ENCODE results near the gene VIPR2.

The VIPR2 gene

DNA sequence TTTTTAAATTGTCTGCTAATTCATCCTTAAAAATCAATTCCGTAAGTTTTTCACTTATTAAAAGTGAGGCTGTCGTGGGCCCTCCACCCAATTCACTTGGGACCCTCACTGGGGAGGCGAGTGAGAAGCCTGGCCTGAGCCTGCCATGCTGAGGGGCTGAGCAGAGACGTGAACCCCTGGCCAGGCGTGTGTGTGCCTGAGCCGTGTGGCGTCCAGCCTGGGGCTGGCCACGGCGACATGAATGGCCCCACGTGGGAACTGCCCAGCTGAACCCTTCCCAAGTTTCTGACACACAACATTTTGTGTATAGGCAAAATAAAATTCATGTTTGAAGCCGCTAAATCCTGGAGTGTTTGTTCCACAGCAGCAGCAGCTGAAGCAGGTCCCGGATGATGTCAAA is 13.0 kb upstream of the VIPR2 start:
- no peak for DNase-seq

DNA sequence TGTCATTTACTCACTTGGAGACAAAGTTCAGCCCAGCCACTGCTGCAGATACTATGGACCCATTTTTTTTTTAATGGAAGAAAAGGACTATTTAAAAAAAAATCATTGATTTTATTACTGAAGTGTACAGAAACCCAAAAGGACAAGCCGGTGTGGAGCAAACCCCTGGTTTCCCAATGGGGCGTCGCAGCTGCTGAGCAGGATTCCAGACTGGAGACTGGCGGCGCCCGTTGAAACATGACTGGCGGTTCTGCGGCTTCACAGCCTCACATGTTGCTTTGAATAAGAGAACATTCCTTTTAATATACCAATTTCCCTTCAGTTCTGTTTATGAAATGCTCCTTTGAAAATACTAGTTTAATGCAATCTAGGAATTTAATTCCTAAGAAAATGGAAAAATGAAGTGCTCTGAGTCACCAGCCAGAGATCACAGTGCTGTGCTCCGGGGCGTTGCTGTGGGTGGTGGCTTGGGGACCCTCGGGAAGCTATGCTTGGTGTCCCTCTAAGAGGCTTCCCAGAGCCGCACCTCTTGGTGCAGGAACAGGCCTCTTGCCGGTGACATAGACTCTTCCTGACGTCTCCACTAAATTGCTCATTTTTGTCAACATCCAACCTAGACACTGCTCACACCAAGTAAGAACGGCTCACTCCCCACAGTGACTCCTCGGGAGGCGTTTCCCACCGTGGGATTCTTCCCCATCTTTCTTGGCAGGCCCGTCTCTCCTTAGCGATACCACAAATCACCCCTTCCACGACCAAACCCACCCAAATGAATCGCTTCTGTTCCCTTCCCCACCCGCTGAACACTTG is 12.0 kb upstream of the VIPR2 start:
- no peak for DNase-seq

DNA sequence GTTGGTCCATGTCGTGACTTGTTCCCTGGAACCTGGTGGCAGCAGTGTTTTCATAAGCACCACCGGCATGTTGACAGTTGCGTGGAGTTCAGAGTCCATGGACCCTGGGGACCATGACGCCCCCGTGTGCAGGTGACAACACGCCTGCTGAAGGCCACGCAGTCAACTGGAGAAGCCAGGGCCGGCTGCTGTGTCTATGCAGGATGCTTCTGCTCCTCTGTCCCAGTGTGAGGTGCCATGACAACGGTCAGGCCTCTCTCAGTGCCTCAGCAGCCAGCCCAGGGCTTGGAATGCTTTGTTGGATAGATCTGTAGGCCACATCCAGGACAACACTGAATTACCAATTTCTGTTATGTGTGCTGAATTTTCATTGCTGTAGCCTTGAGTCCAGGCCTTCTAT is 10.7 kb upstream of the VIPR2 start:
- no peak for DNase-seq

DNA sequence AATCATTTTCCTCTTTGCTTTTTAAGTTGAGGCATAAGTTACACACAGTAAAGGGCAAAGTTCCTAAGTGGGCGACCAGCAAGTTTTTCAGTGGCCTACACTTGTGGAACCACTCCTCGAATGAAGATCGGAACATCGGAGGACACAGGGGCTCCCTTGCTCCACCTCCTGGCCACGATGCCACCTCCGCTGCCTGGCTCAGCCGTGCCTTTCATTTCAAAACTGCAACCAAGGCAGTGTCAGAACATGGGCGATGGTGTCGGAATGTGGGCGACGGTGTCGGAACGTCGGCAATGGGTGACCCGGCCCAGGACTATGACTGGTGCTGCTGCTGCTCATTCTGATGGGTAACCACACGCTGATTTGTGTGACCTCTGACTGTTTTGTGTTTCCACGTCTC is 9.6 kb upstream of the VIPR2 start:
- DNase-seq: peak in 1 of 2 experiments; percentile 46

DNA sequence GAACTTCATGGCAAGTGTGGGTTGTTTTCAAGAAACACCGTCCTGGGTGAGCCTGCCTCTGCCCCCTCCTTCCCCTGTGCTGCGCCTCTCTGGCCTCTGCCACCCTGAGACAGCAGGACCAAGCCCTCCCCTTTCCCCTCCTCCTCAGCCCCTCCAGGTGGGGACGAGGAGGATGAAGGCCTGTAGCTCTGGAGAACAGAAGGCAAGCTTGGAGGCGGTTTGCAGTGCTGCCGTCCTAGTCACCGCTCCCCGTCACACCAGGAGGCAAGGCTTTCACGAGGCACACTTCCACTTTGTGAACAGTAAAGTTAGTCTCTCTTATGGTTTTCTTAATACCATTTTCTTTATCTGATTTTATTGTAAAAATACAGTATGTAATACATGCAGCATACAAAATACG is 8.8 kb upstream of the VIPR2 start:
- DNase-seq: no peak

DNA sequence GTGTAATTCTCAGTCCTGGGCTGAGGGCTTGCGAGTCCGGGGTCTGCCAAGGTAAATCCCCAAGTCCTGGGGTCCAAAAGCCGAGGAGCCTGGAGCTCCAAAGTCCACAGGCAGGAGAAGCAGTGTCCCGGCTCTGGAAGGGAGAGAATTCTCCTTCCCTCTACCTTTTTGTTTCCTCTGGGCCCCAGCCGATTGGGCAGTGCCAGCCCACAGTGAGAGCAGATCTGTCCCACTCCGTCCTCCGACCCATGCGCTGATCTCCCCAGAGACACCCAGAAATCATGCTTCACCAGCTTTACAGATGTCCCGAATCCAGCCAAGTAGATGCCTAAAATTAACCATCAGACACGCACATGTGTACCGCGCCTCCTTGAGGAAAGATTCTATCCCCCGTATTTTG is 8.1 kb upstream of the VIPR2 start:
- DNase-seq: no peak

DNA sequence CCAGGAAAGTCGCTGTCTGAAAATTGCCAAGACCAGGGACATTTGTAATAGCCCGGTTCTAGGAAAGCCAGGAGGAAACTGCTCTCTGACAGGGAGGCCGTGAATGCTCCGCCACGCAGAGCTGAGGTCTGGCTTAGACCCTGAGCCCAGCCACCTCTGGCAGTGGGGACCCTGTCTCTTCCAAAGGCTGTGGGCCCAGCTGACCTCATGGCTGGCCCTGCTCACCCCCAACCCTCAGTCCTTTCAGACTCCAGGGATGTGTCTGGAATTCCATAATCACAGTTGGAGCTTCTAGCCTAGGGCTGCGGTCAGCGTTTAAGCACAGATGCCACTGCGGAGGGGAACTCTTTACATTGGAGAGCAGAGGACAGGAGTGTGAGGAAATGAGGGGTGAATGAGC is 6.6 kb upstream of the VIPR2 start:
- no peak for DNase-seq

DNA sequence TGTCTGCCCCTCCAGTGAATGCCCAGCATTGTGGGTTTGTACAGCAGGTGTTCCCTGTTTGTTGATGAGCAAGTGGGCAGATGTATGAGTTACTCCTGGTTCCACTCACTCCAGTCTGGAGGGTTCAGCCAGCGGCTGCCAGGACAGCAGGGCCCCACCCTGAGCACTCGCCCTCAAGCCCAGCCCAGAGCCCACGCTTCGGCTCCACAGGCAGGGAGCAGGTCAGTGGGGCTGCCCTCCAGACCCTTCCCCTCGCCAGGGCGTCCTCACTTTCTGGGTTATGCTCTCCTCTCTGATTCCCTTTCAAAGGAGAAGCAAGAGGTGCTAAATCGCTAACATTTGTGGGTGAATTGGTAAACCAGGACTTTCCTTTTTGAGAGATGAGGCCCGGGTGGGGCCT is 4.8 kb upstream of the VIPR2 start:
- no peak for DNase-seq

DNA sequence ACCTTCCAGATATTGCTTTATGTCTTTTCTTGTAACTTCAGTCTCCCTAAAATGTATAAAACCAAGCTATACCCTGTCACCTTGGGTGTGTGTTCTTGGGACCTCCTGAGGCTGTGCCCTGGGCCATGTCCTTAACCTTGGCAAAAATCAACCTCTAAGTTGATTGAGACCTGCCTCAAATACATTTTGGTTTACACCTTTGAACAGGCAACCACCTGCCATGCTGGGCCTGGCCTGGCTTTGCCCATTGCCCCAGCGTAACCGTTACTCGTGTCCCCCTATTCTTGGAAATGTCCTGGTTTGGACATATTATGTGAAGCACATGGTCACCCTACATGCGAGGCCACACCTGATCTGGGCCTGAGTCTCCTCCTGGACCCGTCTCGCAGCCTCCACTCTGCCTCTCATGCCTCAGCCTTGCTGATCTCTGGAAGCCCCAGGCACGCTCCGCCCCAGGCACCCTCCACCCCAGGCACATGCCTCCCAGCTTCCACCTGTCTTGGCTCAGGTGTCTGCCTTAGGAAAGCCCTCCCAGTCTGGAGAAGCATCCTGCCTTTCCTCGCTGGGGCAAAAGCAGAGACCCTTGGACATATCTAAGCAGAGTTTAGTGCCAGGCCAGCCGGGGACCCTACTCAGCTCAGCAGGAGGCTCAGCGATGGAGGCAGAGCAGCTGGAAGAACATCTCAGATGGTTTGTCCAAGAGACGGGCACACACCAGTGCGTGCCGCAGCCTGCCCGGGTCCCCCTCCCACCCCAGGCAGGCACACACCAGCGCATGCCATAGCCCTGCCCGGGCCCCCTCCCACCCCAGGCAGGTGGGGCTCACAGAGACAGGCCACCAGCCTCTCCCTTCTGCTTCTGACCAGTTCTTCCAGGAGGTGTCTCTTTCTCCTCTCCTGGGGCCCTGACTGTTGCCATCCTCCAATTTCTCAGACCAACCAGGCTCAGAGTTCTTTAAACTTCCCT is 4.0 kb upstream of the VIPR2 start:
- no peak for DNase-seq

DNA sequence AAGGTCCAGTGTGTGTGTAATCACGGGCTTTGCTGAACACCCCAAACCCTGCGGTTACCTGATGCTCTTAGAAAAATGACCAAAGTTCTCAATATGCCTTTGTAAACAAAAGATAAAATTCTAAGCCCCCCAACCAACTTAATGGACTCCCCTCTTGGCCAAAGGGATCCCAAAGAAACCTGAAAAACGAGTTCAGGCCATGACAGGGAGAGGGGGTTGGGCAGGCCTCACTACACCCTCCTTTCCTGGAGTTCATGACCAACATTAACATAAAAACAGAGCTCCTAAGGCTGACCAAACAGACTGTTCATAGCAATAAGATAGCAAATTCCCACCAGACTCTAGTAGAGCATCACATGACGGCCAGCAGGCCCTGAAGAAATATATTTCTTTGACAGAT is 3.0 kb upstream of the VIPR2 start:
- peak; percentile 60 to 74 for DNase-seq

DNA sequence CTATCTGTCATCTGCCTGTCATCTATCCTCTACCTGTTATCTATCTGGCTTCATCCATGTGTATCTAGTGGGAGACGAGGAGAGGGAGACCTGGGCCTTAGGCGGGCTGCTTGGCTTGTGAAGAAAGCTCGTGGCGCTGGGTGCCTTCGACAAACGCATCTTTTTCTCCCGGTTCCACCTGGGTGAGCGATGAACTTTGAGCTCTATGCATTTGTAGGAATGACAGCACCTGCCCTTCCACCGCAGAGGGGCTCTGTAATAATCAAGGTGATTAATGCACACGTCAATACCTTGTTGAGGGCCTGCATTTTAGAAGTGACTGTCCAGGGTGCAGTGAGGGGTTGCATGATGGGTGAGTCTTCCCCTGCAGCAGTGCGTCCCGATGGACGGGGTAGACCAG is 2.6 kb upstream of the VIPR2 start:
- DNase-seq: peak; percentile 60 to 84

DNA sequence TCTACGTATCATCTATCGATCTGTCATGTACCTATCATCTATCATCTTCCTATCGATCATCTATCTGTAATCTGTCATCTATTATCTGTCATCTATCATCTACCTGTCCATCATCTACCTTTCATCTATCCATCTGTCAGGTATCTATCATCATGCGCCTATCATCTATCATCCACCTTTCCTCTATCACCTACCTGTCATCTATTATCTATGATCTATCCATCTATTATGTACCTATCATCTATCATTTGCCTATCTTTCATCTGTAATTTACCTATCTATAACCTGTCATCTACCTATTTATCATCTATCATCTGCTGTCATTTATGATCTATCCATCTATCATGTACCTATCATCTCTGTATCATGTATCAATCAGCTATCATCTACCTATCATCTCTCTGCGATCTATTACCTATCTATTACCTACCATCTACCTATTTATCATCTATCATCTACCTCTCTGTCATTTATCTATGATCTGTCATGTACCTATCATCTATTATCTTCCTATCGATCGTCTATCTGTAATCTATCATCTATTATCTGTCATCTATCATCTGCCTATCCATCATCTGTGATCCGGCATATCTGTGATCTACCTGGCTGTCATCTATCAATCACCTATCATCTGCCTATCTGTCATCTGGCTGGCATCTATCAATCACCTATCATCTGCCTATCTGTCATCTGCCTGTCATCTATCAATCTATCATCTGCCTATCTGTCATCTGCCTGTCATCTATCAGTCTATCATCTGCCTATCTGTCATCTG is 1.6 kb upstream of the VIPR2 start:
- DNase-seq: no peak

DNA sequence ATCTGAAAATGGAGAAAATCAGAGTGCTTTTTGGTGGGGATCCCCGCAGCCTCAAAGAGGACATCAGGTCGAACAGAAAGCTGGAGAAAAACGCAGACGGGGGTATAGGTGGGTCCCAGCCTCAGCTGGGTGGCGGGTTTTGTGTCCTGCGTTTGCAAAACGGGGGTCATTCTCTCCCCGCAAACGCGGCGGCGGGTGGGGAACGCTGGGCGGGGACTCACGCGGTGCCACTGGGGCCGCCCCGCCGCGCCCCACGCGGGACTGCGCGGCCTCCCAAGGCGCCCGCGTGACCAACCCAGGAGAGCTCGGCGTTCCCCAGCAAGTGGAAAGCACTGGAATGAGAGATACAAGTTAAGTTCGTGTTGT is 806 bp upstream of the VIPR2 start:
- no peak for DNase-seq

DNA sequence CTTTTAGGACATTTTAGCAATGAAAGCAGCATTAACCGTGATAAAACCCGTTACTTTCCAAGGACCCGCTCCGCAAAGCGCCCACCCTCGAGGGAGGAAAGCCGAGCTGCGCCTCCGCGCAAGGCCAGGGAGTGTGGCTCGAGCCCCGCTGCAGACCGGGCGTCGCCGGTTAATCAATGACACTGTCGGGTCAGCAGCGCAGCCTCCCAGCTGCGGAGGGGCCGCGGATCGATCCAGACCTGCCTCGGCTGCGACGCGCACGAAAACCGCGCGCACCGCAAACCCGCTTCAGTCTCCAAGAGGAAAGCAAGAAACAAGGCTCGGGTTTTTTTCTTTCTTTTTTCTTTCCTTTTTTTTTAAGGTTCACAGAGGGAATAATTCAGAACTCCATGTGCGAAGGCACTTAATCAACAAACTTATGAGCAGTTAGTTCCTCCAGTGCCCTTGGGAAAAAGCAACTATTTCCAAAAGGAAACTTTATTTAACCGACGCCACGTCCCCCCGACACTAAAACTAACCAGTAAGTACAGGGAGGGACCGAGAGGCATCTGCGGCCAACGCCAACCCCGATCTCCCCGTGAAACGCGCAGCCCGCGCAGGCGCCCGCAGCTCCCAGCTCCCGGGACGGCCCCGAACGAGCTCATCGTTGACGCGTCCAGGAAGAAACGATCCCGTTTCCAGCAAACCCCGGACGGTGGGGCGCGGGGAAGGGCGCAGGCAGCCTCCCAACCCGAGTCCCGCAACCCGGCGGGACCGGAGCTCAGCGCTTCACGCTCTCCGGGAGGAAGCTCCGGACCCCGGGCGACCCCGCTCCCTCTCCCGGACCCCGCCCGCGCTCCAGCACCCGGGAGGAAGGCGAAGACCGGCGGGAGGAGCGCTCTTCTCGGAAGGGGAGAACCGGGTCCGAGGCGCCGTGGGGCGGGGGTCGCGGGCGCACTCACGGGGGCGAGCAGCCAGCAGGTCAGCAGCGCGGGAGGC is 598 bp downstream of the VIPR2 start:
- DNase-seq: peak; percentile 12 to 64

DNA sequence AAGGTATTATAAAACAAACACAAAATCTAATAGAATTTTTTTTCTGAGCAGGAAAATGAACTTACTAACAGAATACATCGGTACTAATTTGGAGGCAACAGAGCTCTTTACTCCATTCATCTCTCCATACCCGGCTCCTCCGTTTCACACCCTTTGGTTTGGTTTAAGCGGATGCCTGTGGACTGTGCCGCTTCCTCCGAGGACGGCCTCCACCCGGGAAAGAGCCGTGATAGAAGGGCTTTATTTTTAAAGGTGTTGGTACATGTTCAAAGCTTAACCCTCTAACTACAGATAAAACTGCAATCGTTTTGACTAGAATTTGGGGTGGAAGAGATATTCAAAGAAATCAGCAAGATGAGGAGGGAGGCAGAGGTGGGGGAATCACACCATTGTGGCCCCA is 1.9 kb downstream of the VIPR2 start:
- no peak for DNase-seq

DNA sequence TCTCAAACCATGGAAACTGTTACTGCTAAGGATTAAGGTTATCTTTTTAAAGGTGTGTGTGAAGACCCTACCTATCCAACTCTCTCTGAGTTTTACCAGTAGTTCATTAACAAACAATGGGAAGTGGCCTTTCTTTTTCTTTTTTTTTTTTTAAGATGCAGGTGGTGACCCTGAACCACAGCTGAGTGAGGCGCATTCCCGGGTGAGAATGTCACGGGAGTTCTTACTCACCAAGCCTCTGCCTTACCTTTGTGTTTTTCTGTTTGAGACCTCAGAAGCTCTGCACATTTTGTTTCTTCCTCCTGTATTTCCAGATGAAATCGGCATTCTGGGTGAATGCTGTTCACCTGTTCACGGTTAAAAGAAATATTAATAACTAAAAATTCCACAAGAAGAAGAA is 2.5 kb downstream of the VIPR2 start:
- DNase-seq: no peak

DNA sequence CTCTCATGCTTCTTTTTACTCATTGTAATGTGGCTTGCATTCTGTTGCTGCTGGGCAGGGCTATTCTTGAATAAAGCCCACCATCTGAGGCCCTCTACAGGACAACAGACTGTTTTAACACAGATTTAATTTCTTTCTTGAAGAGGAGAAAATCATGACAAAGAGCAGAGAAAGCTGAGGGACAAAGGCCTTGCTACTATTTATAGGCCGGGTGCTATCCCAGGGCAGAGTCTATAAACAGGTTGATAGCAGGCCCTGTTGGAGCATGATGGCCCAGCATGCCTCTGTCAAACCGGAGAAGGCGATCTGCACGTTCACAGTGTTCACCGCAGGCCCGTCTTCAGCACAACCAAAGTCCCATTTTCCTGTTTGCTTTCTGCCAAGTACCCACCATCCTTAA is 3.0 kb downstream of the VIPR2 start:
- DNase-seq: no peak

DNA sequence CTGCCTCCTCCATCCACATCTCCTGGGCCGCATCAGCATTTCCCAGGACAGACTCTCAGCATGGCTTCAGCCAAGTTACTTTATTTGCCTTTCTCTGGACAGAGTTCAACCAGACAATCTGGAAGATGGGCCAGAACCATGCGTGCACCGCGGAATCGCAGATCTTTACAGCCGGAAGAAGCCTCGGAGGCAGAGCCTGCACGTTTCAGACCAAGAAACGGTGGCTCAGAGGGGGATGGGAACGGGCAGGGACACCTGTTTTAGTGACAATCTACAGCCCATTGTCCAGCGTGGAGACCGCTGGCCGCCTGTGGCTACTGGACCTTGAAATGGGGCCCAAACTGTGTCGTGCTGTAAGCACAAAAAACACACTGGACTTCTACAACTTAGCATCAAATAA is 3.5 kb downstream of the VIPR2 start:
- no peak for DNase-seq

DNA sequence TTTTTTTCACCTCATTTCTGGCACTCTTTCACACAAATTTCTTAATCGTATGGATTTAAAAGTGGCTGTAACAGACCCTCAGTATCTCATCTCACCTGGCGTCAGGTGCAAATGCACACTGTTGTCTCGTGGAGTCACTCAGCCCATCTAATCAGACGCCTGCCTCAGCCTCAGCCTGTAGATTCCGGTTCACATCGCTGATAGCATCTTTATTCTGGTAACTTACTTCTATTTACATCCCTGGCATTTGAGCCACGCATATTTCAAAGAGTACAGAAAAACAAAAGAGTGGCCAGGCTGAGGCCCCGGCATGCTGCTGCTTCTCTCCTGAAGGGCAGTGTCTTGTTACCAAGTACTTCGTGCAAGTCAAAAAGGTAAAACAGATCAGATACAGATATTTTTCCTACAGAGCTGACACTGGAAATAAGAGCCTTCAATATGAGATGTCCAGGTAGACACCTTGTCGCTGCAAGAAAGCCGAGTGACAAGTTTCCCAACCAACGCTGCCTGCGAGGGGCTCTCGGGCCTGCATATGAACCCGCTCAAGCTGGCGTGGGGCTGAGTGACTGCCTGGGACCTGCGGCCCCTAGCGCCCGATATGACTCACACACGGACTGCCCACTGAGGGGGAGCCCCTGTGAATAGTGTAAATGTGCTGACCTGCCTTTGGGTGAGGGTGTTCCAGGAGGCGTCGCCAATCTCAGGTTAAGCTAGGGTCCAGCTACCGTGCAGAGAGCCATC is 4.3 kb downstream of the VIPR2 start:
- DNase-seq: no peak

DNA sequence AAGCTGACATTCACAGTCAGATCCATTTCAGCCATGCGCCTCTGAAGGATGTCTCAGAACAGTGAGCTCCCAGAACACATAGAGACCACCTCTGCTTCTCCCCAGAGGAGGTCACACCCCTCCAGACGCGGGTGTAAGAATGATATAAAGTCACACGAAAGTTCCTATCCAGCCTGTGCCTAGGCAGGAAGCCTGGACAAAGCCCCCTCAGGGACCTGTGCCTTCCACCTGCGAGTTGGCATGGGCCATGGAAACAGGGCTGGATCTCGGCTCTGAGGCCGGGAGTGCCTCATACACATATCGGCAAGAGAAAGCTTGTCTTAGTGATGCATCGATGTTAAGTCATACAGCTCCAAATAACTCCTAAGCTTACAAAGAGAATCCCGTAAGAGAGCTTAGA is 5.0 kb downstream of the VIPR2 start:
- no peak for DNase-seq

DNA sequence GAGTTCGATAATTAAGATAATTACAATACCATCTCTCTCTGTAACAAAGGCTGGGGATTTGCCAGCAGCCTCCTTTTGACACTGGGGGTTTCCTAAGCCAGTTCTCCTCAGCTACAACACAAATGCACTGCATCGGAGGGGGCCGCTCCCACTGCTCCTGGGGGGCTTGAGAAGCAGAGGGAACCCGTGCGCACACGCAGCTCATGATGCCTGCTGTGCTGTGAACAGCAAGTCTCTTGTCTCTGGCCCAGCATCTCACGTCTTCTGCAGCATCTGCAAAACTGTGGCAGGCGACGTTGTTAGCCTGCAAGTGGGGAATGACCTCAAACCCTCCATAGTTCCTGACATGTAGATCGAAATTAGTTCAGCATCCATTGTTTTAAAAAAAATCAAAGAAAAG is 5.5 kb downstream of the VIPR2 start:
- DNase-seq: no peak

All from NCI-H526 (cell line).